HUES6 (cell line): ENCODE measurements around the gene LRRTM4.

Source experiments
- H3K27ac ChIP-seq: 2 replicates; pipeline ENCODE4 v1.7.0; 2013; ENCODE audit warnings: low read depth, mild to moderate bottlenecking, low read length, inconsistent platforms
- H3K27me3 ChIP-seq: 2 replicates; pipeline ENCODE4 v1.6.1; 2013; ENCODE audit warnings: low read length; ENCODE audit not compliant: control insufficient read depth, insufficient read depth
- H3K36me3 ChIP-seq: 2 replicates; pipeline ENCODE4 v1.6.1; 2013; ENCODE audit warnings: low read length; ENCODE audit not compliant: control insufficient read depth, insufficient read depth
- H3K4me1 ChIP-seq: 2 replicates; pipeline ENCODE4 v1.6.1; 2013; ENCODE audit warnings: low read length; ENCODE audit not compliant: control insufficient read depth, insufficient read depth
- H3K4me3 ChIP-seq: 2 replicates; pipeline ENCODE4 v1.5.1; 2013; ENCODE audit warnings: low read depth, low read length
- H3K9ac ChIP-seq: one replicate; pipeline ENCODE4 v1.6.1; 2013; ENCODE audit warnings: mild to moderate bottlenecking, low read length
- H3K9me3 ChIP-seq: 2 replicates; pipeline ENCODE4 v1.6.1; 2013; ENCODE audit warnings: low read depth, low read length; ENCODE audit not compliant: control insufficient read depth, insufficient read depth

The LRRTM4 gene

GRCh38 chr2:77519164-77519887, 2.9 kb downstream of the LRRTM4 start:
- Histone ChIP-seq H3K27me3 (no peaks in the 10 kb centered on the region), H3K9me3 (no peaks in the 10 kb centered on the region), H3K9ac (no peak overlapping the region), H3K27ac (peak overlapping the region; percentile 91; the same call in 1 of the 2 replicates), H3K36me3 (peaks cover 3% of the 10 kb centered on the region; the same call in 1 of the 2 replicates), H3K4me1 (peaks cover 65% of the 10 kb centered on the region), H3K4me3 (0 out of 2 replicates have a peak overlapping the region, but pooled peaks have one; percentile 49)

DNA sequence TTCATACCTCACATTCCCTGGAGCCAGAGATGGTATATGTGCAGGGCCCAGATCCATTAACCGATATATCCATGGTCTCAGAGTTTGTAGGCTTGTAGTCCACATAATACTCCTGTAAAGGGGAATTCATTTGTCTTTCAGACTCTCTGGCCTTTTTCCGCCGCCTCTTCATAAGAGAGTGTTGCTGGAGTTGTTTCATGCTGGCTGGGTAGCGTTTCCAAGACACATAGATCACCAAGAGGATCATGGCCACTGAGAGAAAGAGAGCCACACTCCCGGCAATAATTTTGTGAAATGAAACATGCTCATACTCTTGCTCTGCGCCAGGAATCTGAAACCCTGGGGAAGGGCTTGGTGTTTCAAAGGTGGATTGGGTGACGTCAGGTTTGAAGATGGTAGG, 3.9 kb downstream of the LRRTM4 start:
- Histone ChIP-seq H3K4me3 (no peak overlapping the region), H3K9me3 (no peaks in the 10 kb centered on the region), H3K36me3 (peaks cover 3% of the 10 kb centered on the region; the same call in 1 of the 2 replicates), H3K27me3 (no peaks in the 10 kb centered on the region), H3K9ac (no peak overlapping the region), H3K27ac (no peak overlapping the region), H3K4me1 (peaks cover 55% of the 10 kb centered on the region)

GRCh38 chr2:77513191-77513590, 9.0 kb downstream of the LRRTM4 start:
- H3K9me3 ChIP-seq = no peaks in the 10 kb centered on the region
- H3K9ac ChIP-seq = no peak overlapping the region
- H3K27me3 ChIP-seq = no peaks in the 10 kb centered on the region
- H3K36me3 ChIP-seq = no peaks in the 10 kb centered on the region
- peaks cover 10% of the 10 kb centered on the region for H3K4me1 ChIP-seq
- no peak overlapping the region for H3K4me3 ChIP-seq
- no peak overlapping the region for H3K27ac ChIP-seq

GRCh38 chr2:77512507-77512906, 9.7 kb downstream of the LRRTM4 start:
- Histone ChIP-seq H3K4me3 (no peak overlapping the region), H3K27me3 (no peaks in the 10 kb centered on the region), H3K36me3 (no peaks in the 10 kb centered on the region), H3K4me1 (0 out of 2 replicates have a peak, but pooled peaks cover 3% of the 10 kb centered on the region), H3K9me3 (no peaks in the 10 kb centered on the region), H3K9ac (no peak overlapping the region), H3K27ac (no peak overlapping the region)

GRCh38 chr2:77508511-77508910, 13.7 kb downstream of the LRRTM4 start:
- Histone ChIP-seq H3K4me3 (no peak overlapping the region), H3K36me3 (no peaks in the 10 kb centered on the region), H3K9ac (no peak overlapping the region), H3K4me1 (no peaks in the 10 kb centered on the region), H3K9me3 (no peaks in the 10 kb centered on the region), H3K27ac (no peak overlapping the region), H3K27me3 (no peaks in the 10 kb centered on the region)

DNA sequence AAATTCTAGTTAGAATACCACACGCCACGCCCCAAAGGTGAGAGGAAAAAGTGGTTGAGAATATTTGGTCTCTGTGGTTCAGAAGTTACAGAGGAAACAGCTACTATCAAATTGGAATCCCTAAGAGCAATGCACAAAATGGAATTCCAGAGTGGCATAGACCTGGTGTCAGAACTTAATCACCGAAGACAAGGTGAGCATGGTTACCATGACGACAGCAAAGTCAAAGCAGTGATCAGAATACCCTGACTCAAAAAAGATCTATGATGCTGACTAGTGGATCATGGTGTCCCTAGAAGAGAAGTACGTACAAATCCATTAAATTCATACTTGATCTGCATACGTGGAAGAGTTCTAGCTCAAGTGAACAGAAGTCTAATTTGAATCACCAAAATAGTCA, 14.5 kb downstream of the LRRTM4 start:
- Histone ChIP-seq H3K27ac (no peak overlapping the region), H3K9me3 (no peaks in the 10 kb centered on the region), H3K4me1 (peaks cover 6% of the 10 kb centered on the region; the same call in 1 of the 2 replicates), H3K4me3 (no peak overlapping the region), H3K9ac (no peak overlapping the region), H3K36me3 (no peaks in the 10 kb centered on the region), H3K27me3 (no peaks in the 10 kb centered on the region)

GRCh38 chr2:77488141-77488540, 34.0 kb downstream of the LRRTM4 start:
- no peaks in the 10 kb centered on the region for H3K9me3 ChIP-seq
- H3K36me3 ChIP-seq = no peaks in the 10 kb centered on the region
- no peaks in the 10 kb centered on the region for H3K27me3 ChIP-seq
- H3K27ac ChIP-seq = no peak overlapping the region
- H3K4me3 ChIP-seq = no peak overlapping the region
- peaks cover 11% of the 10 kb centered on the region; the same call in 1 of the 2 replicates for H3K4me1 ChIP-seq
- no peak overlapping the region for H3K9ac ChIP-seq

GRCh38 chr2:77487074-77487803, 34.9 kb downstream of the LRRTM4 start:
- Histone ChIP-seq H3K9ac (no peak overlapping the region), H3K27ac (no peak overlapping the region), H3K27me3 (no peaks in the 10 kb centered on the region), H3K4me1 (peaks cover 11% of the 10 kb centered on the region; the same call in 1 of the 2 replicates), H3K9me3 (no peaks in the 10 kb centered on the region), H3K36me3 (no peaks in the 10 kb centered on the region), H3K4me3 (no peak overlapping the region)

DNA sequence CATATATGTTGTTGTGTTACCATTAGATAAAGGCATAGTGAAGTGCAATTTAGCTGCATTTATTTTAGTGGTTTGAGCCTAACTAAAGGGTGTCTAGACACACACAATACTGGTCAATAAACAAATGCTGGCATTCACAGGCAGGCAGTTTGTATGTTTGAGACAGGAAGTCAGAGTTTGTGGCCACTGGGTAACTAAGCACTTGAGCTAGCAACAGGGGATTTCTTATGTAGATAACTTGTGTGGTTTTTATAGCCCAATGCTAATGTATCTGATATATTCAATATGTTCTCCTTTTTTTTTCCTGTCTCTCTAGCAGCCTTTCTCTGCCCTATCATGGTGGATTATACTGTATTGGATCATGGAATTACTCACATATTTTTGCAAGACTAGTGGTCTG, 38.1 kb downstream of the LRRTM4 start:
- H3K4me1 ChIP-seq = peaks cover 11% of the 10 kb centered on the region
- H3K36me3 ChIP-seq = no peaks in the 10 kb centered on the region
- no peaks in the 10 kb centered on the region for H3K9me3 ChIP-seq
- peak overlapping the region; percentile 41; the same call in 1 of the 2 replicates for H3K27ac ChIP-seq
- no peaks in the 10 kb centered on the region for H3K27me3 ChIP-seq
- no peak overlapping the region for H3K4me3 ChIP-seq
- no peak overlapping the region for H3K9ac ChIP-seq

DNA sequence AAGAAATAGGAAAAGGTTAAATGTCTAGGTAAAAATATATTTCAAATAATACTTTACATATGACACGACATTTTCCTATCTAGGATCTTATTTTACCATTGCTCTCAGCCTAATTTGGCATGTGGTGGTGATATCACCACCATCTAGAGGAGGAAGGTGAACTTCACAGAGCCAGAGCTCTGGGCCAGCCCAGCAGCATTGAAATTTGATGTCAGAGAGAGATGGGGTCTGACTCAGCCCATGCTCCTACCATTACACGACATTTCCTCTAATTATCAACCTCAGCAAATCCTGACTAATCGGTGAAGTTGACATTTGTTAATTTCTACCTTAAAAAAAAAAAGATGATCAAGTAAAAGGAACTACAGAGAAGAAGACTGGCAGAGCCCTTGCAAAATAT, 42.3 kb downstream of the LRRTM4 start:
- Histone ChIP-seq H3K27me3 (no peaks in the 10 kb centered on the region), H3K4me1 (peaks cover 11% of the 10 kb centered on the region), H3K36me3 (no peaks in the 10 kb centered on the region), H3K9me3 (peaks cover 5% of the 10 kb centered on the region; the same call in 1 of the 2 replicates), H3K4me3 (no peak overlapping the region), H3K9ac (no peak overlapping the region), H3K27ac (no peak overlapping the region)

GRCh38 chr2:77479395-77479794, 42.8 kb downstream of the LRRTM4 start:
- Histone ChIP-seq H3K9ac (no peak overlapping the region), H3K36me3 (no peaks in the 10 kb centered on the region), H3K27ac (no peak overlapping the region), H3K4me3 (no peak overlapping the region), H3K4me1 (peaks cover 7% of the 10 kb centered on the region), H3K9me3 (peaks cover 5% of the 10 kb centered on the region; the same call in 1 of the 2 replicates), H3K27me3 (no peaks in the 10 kb centered on the region)
